ENCODE data around the gene SPINK7. TPM values are rescaled to one million over a fixed set of nuclear protein-coding genes. Genes with fewer than 3 reads are reported as not detected.

SPINK7 gene
- polyA plus RNA-seq, 1 of the 3 experiments (the other 2 are of a cell fraction): not detected

GRCh38 chr5:148342371-148343045 lies 30.3 kb downstream of the SPINK7 start:
- POLR2A ChIA-PET: no interaction called here
- H3K9me2 ChIP-seq: no peaks in the 10 kb centered on the region
- H3K4me3 ChIP-seq (ENCODE audit: low read depth in 2 of 2, low read length in 1 of 2): no peak overlapping the region
- no peaks in the 10 kb centered on the region for H3K27me3 ChIP-seq (ENCODE audit: insufficient read depth)
- no peak overlapping the region for H3K4me2 ChIP-seq
- H3K27ac ChIP-seq (ENCODE audit: low read depth in 2 of 2, low read length in 1 of 2): no peak overlapping the region
- no peaks in the 10 kb centered on the region for H3K9me3 ChIP-seq
- H3K9ac ChIP-seq: no peak overlapping the region
- CTCF ChIA-PET: interaction anchor here (1.5 kb wide), 1 partner anchor 51 kb away, joined by 3 read pairs; no protein-coding TSS in a partner anchor
- no peaks in the 10 kb centered on the region for H3K36me3 ChIP-seq (replicated peaks in 1 of 2; ENCODE audit: control insufficient read depth in 1 of 2, insufficient read depth in 2 of 2, low read length in 1 of 2)
- 40% methylated on average over 2 of the region's 2 CpGs for WGBS (ENCODE audit: low lambda C conversion rate)
- no peaks in the 10 kb centered on the region for H3K4me1 ChIP-seq (ENCODE audit: control insufficient read depth in 1 of 2, insufficient read depth in 2 of 2, low read depth in 1 of 2, low read length in 1 of 2)
- no peaks in the 10 kb centered on the region for H3F3A ChIP-seq (replicated peaks; ENCODE audit: insufficient read depth)
- H4K20me1 ChIP-seq (ENCODE audit: insufficient read depth): no peaks in the 10 kb centered on the region
- no peak overlapping the region for H2AFZ ChIP-seq (ENCODE audit: low read depth)
- DNase-seq: no peak
- H3K79me2 ChIP-seq (ENCODE audit: insufficient read depth): no peaks in the 10 kb centered on the region
- TF ChIP-seq MEF2A (IDR thresholded peaks at IDR 0.05; ENCODE audit: borderline replicate concordance, low read depth) (no peak), CHD2 (IDR thresholded peaks at IDR 0.05; ENCODE audit: low read length, partially characterized antibody) (no peak), GABPA (IDR thresholded peaks at IDR 0.05; ENCODE audit: low read depth) (no peak), EZH2phosphoT487 (IDR thresholded peaks at IDR 0.05; ENCODE audit: borderline replicate concordance, low read depth) (no peak), EP300 (IDR thresholded peaks at IDR 0.05; ENCODE audit: borderline replicate concordance in 1 of 2, low read depth in 1 of 2, low read length in 1 of 2) (no peak), ZBTB33 (IDR thresholded peaks at IDR 0.05; ENCODE audit: borderline replicate concordance, low read depth) (no peak), NFIC (IDR thresholded peaks at IDR 0.05; ENCODE audit: borderline replicate concordance) (no peak), FOXJ3 (CRISPR knock-in tag; IDR thresholded peaks at IDR 0.05) (no peak), SIN3A (IDR thresholded peaks at IDR 0.05; ENCODE audit: borderline replicate concordance, low read depth, low read length) (no peak), TAF1 (IDR thresholded peaks at IDR 0.05; ENCODE audit: borderline replicate concordance, low read depth, low read length) (no peak), TCF12 (IDR thresholded peaks at IDR 0.05) (no peak), YY1 (IDR thresholded peaks at IDR 0.05; ENCODE audit: low read depth) (no peak), MXI1 (IDR thresholded peaks at IDR 0.05; ENCODE audit: low read depth, low read length) (no peak), POLR2AphosphoS5 (IDR thresholded peaks at IDR 0.05; ENCODE audit: low read depth, low read length) (no peak), NRF1 (IDR thresholded peaks at IDR 0.05; ENCODE audit: low read depth, low read length) (no peak), RXRA (IDR thresholded peaks at IDR 0.05; ENCODE audit: borderline replicate concordance, low read depth) (no peak)
- TF ChIP-seq, protein P1, sequence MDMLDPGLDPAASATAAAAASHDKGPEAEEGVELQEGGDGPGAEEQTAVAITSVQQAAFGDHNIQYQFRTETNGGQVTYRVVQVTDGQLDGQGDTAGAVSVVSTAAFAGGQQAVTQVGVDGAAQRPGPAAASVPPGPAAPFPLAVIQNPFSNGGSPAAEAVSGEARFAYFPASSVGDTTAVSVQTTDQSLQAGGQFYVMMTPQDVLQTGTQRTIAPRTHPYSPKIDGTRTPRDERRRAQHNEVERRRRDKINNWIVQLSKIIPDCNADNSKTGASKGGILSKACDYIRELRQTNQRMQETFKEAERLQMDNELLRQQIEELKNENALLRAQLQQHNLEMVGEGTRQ (IDR thresholded peaks at IDR 0.05; ENCODE audit: borderline replicate concordance, low read depth, low read length): no peak
- TF ChIP-seq, protein P2, sequence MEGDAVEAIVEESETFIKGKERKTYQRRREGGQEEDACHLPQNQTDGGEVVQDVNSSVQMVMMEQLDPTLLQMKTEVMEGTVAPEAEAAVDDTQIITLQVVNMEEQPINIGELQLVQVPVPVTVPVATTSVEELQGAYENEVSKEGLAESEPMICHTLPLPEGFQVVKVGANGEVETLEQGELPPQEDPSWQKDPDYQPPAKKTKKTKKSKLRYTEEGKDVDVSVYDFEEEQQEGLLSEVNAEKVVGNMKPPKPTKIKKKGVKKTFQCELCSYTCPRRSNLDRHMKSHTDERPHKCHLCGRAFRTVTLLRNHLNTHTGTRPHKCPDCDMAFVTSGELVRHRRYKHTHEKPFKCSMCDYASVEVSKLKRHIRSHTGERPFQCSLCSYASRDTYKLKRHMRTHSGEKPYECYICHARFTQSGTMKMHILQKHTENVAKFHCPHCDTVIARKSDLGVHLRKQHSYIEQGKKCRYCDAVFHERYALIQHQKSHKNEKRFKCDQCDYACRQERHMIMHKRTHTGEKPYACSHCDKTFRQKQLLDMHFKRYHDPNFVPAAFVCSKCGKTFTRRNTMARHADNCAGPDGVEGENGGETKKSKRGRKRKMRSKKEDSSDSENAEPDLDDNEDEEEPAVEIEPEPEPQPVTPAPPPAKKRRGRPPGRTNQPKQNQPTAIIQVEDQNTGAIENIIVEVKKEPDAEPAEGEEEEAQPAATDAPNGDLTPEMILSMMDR (IDR thresholded peaks at IDR 0.05): no peak
